GM12892 (cell line): ENCODE results near the gene HDAC4.
"Not testable (repeated sequence)": the region's sequence is repeated elsewhere in the genome, so short reads cannot be mapped to it uniquely, and the experiment has no call there.

Experiments
- DNase-seq: peaks from one replicate; pipeline ENCODE4 v3.0.0; 2011; ENCODE audit not compliant: insufficient read length
- FAIRE-seq: peaks from 2 replicates; lab custom pipeline; 2011; peaks lifted over from hg19 to GRCh38; lab: Jason Lieb, UNC
- POLR2A ChIP-seq: IDR thresholded peaks from 2 replicates; pipeline ENCODE4 v1.6.1; 2011; ENCODE audit warnings: low read depth, low read length, control low read depth
- POLR2AphosphoS5 ChIP-seq: IDR thresholded peaks from 2 replicates; pipeline ENCODE4 v1.6.1; 2011; ENCODE audit warnings: low read depth, low read length, control low read depth
- TAF1 ChIP-seq: IDR thresholded peaks from 2 replicates; pipeline ENCODE4 v1.6.1; 2011; ENCODE audit warnings: low read depth, mild to moderate bottlenecking, control low read depth, low read length, borderline replicate concordance

Gene HDAC4

DNA sequence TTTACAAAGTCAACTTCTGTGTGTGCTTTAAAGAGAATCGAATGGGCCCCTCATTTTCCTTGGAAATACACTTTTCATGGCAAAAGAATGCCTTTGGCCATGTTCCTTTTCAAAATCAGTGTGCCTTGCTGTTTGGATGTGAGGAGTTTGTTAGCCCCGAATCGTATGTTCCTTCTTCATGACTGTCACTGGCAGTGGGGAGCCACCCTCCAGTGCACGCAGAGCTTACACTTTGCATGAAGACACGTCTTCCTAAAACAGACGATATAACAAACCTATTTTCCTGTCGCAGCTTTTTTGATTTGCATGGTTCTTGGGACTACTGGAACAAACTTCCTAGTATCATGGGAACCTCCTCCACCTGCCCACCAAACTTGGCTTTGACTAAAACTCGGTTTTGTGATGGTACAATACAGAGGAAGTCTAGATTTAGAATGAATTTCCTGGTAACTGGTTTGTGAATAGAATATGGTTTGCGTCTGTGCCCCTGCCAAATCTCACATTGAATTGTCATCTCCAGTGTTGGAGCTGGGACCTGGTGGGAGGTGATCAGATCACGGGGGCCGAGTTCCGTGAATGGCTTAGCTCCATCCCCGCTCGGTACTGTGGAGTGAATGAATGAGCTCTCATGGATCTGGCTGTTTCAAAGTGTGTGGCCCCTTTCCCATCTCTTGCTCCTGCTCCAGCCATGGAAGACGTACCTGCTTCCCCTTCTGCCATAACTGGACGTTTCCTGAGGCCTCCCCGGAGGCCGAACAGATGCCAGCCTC is 358.1 kb downstream of the HDAC4 start:
- DNase-seq (no peak), FAIRE-seq (no peak)
- TF ChIP-seq POLR2AphosphoS5 (no peak), POLR2A (no peak), TAF1 (no peak)

DNA sequence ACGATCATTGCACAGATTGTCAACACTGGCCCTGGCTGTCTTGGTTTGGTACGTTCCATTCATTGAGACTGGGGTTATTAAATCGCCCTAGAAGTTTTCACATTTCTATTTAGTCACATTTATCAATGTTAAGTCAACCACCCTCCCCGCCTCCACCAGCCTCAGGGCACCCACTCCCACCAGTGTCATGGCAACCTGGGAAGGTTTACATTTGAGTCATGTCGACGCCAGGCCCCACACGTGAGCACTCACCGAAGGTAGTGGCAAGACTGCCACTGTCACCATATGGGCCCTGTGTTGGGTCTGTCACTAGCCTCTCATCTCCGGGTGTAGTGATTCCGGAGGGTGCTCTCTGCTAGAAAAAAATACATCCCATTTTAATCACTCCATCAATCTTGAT is 358.8 kb downstream of the HDAC4 start:
- DNase-seq (no peak), FAIRE-seq (no peak)
- TF ChIP-seq POLR2A (no peak), TAF1 (no peak), POLR2AphosphoS5 (no peak)

DNA sequence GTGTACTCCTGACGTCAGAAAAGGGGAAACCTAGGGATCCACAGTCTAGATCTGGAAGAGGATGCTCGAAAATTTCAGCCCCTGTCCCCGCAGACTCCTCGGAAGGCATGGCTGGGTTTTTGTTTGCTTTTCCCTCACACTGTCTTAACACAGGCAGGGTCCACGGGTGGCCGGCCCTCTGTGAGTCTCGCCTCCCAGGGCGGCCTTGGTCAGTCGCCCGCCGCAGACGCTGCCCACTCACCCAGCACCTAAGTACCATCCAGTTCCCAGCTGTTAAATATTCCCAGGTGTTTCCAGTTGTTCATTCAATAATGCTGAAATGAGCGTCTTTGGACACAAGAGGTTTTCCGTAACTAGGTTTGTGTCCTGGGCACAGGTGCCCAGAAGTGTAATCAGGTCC is 359.8 kb downstream of the HDAC4 start:
- FAIRE-seq, result no peak
- DNase-seq, result no peak
- TF ChIP-seq POLR2AphosphoS5, result no peak
- no peak for TF ChIP-seq POLR2A
- no peak for TF ChIP-seq TAF1

DNA sequence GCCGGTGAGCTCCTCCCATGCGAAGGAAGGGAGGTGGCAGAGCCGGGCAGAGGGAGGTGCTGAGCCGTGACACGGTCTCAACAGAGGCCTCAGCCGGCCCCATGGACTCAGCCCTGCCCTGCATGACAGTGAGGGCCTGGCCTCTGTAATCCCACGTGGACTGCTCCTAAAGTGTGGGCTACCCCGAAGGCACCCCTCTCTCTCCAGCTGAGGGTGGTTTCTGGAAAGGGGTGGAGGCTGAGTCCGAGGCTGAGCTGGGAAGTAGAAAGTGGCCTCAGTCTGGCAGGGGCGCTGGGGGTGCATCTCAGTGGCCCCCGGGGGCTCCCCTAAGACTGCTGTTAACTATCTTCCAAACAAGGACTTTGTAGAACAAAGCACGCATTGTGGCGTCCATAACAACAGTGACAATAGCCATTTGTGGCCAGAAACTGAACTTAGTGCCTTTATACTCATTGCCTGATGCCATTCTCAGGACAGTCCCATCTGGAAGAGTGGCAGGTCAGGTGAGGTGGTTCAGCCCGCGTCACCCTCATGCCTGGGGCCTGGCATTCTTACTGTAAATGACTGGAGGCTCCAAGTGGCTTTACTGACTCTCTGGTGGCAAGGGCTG is 360.6 kb downstream of the HDAC4 start:
- TF ChIP-seq TAF1, result no peak
- FAIRE-seq, result no peak
- DNase-seq, result no peak

DNA sequence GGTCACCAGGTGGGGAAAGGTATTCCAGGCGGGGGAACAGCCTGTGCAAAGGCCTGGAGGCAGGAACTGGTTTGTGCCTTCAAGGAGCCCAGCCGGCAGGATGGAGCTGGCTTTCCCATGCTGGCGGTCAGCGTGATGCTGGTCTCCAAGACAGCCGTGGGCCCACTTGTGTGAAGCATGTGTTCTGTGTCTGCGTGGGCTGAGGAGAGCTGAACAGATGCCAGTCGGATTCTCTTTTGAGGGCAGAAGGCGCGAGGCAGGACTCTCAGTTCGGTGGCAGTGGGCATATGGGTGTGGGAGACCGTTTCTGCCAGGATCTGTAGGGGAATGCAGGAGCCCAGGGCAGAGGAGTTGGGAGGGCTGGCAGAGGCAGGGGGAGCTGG is 361.4 kb downstream of the HDAC4 start:
- DNase-seq (no peak), FAIRE-seq (no peak)
- no peak for TF ChIP-seq POLR2AphosphoS5
- TF ChIP-seq TAF1, result no peak
- TF ChIP-seq POLR2A, result no peak

DNA sequence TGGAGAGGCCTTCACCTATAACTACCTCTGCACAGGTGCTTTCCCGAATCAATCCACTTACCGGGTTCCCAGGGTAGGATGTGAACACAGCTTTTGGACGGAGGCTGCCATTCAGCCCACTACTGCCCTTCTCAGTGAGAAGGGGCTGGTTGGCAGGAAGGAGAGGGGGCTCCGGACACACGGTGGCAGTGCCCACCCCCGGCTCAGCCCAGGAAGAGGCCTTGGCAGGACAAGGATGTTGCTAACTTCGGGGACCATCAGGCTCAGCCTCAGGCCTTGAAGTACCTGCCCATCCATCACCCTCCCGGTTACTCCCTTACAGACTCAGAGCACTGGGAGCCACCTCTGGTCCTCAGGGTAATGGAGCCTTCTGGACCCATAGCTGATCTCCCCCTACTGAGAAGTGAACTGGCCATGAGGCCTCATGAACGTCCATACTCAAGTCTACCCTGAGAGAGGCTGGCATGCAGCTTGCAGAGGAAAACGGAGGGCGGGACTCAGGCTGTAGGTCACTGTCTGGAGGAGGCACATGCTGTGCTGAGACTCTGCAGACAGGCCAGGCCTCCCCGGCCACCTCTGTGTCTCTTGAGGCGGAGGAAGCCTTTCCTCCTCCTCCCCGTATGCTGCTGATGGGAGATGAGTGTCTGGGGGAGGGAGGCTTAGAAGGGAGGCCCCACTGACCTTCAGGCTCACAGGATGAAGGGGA is 361.9 kb downstream of the HDAC4 start:
- no peak for DNase-seq
- TF ChIP-seq POLR2A, result no peak
- no peak for TF ChIP-seq TAF1
- TF ChIP-seq POLR2AphosphoS5, result no peak
- no peak for FAIRE-seq

DNA sequence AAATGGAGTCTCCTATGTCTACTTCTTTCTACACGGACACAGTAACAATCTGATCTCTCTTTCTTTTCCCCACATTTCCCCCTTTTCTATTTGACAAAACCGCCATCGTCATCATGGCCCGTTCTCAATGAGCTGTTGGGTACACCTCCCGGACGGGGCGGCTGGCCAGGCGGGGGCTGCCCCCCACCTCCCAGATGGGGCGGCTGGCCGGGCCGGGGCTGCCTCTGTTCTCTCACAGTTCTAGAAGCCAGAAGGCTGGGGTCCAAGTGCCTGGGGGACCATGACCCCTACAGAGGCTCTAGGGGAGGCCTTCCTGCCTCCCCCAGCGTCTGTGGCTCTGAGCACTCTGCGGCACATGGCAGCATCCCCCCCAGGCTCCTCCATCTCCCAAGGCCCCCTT is 362.5 kb downstream of the HDAC4 start:
- FAIRE-seq, DNase-seq: not testable (repeated sequence)

DNA sequence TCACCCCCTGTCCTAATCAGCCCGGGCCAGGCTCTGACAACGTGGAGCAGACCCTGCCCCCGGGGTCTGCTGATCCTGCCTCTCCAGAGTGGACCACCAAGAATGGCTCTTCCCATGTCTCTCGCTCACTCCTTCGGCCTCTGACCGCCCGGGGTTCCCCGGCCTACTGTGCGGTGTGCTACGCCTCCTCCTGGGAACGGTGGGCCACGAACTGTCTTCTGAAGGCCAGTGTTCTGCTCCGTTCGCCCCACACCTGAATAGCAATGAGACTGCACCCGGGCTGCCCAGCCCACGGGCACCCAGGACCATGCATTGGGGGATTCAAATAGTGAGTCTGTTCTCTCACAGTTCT is 363.3 kb downstream of the HDAC4 start:
- DNase-seq (no peak), FAIRE-seq (no peak)
- TF ChIP-seq TAF1 (no peak), POLR2AphosphoS5 (no peak), POLR2A (no peak)

DNA sequence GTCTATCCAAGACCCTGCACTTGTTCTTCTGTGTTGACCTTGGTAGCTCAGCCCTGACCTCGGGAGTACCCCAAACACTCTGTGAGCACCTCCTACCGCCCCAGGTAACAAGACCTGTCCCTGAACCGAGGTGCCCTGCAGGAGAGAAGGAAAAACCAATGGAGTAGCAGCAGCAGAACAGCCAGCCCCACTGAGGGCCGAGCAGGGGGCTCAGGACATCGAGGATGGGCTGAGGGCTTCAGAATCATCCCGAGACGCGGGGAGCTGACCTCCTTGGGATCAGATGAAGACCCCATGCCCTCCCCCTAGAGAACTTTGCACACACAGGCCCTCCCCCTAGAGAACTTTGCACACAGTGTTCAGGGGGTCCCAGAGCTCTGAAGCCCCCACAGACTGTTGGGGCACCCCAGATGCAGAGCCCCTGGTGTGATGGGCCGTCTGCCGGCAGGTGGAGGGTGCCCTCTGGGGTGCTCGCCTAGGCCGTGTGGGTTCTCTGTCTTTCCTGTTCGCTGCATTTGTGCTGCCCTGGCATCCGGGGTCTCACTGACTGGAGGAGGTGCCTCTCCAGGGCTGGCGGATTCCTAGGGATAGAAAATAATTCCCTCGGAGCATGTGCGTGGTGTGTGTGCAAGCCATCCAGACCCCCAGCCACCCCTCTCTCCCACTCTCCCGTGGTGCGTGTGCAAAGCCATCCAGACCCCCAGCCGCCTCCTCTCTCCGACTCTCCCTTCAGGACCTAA is 363.8 kb downstream of the HDAC4 start:
- DNase-seq, result no peak
- TF ChIP-seq POLR2AphosphoS5, result no peak
- TF ChIP-seq POLR2A, result no peak
- no peak for TF ChIP-seq TAF1
- FAIRE-seq, result no peak

DNA sequence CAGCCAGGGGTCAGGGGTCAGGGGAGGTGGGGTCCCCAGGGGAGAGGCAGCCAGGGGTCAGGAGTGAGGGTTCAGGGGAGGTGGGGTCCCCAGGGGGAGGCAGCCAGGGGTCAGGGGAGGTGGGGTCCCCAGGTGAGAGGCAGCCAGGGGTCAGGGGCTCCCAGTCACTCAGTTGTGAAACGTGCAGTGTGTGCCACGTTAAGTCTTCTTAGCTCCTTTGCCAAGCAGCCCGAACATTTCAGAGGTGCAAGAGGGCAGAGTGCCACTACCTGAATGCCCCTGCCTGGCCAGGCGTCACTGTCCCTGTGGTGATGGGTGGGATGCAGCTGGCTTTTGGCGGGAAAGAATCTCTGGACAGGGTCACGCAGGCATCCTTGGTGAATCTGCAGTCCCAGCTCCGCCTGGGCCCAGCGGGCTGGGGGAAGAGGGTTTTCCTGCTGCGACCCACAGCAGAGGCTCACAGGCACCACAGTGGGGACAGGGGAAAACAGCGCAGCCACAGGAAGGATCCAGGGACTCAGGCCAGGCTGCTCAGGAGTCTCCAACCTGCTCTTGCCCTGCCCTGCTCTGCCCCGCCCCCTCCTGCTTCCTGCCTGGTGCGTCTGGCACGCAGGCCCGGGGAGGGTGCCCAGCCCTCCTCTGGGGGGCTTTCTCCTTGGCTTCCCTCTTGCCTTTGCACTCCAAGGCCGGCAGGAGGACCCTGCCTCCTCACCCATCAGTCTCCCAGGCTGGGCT is 364.7 kb downstream of the HDAC4 start:
- no peak for TF ChIP-seq POLR2AphosphoS5
- TF ChIP-seq POLR2A, result no peak
- TF ChIP-seq TAF1, result no peak
- FAIRE-seq (no peak), DNase-seq (no peak)

DNA sequence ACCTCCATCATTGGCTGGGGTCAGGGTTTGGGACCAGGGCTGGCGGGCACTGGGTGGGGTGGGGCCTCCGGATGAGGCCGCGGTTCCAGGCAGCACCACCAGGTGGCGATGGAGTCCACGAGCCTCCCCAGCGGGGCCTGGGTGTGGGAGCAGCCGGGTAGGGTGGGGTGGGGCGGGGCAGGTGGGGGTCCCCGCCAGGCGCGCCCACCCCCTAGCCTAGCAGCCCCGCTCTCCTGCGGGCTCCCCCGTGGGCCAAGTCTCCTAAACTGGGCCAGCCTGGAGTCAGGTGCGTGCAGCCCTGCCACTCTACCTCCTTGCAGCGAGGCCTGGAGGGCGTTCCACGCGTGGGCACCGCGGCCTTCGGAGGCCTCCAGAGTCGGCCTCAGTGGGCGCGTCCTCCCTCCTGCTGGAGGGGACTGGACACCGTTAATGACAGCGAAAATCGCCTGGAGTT is 365.4 kb downstream of the HDAC4 start:
- no peak for FAIRE-seq
- TF ChIP-seq POLR2AphosphoS5 (no peak), POLR2A (no peak), TAF1 (no peak)

More for the DNA sequence above, 365.4 kb downstream of the HDAC4 start:
- peak; percentile 94 for DNase-seq
